VCaP (cell line): ENCODE measurements around the gene MKS1.

ENCODE experiments used
- H3K27ac ChIP-seq: fragments of 450-650 bp; 2 replicates; pipeline ENCODE4 v1.5.1; 2017
- TF ChIP-seq, protein P1 (sequence below): fragments of 450-650 bp; conservative IDR thresholded peaks from 2 replicates; pipeline ENCODE4 v1.5.1; 2017; ENCODE audit warnings: mild to moderate bottlenecking, moderate library complexity

The MKS1 gene

GRCh38 chr17:58158181-58158580 is 60.9 kb downstream of the MKS1 start:
- H3K27ac ChIP-seq: no peak overlapping the region
- TF ChIP-seq, protein P1, sequence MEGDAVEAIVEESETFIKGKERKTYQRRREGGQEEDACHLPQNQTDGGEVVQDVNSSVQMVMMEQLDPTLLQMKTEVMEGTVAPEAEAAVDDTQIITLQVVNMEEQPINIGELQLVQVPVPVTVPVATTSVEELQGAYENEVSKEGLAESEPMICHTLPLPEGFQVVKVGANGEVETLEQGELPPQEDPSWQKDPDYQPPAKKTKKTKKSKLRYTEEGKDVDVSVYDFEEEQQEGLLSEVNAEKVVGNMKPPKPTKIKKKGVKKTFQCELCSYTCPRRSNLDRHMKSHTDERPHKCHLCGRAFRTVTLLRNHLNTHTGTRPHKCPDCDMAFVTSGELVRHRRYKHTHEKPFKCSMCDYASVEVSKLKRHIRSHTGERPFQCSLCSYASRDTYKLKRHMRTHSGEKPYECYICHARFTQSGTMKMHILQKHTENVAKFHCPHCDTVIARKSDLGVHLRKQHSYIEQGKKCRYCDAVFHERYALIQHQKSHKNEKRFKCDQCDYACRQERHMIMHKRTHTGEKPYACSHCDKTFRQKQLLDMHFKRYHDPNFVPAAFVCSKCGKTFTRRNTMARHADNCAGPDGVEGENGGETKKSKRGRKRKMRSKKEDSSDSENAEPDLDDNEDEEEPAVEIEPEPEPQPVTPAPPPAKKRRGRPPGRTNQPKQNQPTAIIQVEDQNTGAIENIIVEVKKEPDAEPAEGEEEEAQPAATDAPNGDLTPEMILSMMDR: no peak

DNA sequence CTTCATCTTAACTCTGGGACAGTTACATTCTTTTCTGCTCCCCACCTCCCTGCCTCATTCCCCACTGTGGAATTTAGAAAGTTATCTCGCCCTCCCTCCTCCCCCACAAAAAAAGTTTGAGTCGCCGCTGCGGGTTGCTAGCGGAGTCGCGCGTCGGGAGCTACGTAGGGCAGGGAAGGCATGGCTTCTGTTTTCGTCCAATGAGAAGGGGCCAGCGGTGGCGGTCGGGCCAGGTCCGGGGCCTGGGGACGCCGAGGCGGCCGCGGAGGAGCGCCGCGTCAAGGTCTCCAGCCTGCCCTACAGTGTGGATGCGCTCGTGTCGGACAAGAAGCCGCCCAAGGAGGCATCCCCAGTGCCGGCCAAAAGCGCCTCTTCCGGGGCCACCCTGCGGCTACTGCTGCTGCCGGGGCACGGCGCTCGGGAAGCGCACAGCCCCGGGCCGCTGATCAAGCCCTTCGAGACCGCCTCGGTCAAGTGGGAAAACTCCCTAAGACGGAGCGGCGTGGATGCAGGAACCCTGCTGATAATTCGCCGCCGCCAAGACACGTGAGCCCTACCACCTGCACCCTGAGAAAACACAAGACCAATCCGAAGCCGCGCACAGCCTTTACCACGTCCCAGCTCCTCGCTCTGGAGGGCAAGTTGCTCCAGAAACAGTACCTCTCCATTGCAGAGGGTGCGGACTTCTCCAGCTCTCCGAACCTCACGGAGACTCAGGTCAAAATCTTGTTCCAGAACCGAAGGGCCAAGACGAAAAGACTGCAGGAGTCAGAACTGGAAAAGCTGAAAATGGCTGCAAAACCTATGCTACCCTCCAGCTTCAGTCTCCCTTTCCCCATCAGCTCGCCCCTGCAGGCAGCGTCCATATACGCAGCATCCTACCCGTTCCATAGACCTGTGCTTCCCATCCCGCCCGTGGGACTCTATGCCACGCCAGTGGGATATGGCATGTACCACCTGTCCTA is 61.9 kb downstream of the MKS1 start:
- TF ChIP-seq, protein P1: no peak
- H3K27ac ChIP-seq: peak overlapping the region; percentile 51
